GOT3 (cell line): ENCODE measurements around the gene LGALS3.
A peak's percentile ranks its signal among the peaks of the same experiment; 100 is the strongest.
"Not testable (repeated sequence)": the region's sequence is repeated elsewhere in the genome, so short reads cannot be mapped to it uniquely, and the experiment has no call there.

ENCODE experiments used
- DNase-seq: peaks from one replicate; lab custom pipeline; 2025; ENCODE audit warnings: mixed read lengths; lab: John Stamatoyannopoulos, UW

The LGALS3 gene

GRCh38 chr14:55129086-55129427 lies at the start of gene LGALS3:
Gene LGALS3 (plus strand): TSS chr14:55129252. CDS start chr14:55137374, 8,122 bp downstream.
- no peak for DNase-seq

- DNase-seq, result not testable (repeated sequence)
These were observed 49.1 kb upstream of the LGALS3 start for GRCh38 chr14:55079961-55080360.

GRCh38 chr14:55084401-55085059 lies 44.5 kb upstream of the LGALS3 start:
- no peak for DNase-seq

GRCh38 chr14:55085060-55085660 lies 43.9 kb upstream of the LGALS3 start:
- DNase-seq, result no peak

- no peak for DNase-seq
These were observed 42.1 kb upstream of the LGALS3 start for GRCh38 chr14:55086938-55087337.

GRCh38 chr14:55088356-55088755 lies 40.7 kb upstream of the LGALS3 start:
- DNase-seq, result no peak

- no peak for DNase-seq
These were observed 36.7 kb upstream of the LGALS3 start for GRCh38 chr14:55092341-55092740.

GRCh38 chr14:55094292-55095157 lies 34.5 kb upstream of the LGALS3 start:
- no peak for DNase-seq

GRCh38 chr14:55097881-55098560 lies 31.0 kb upstream of the LGALS3 start:
- no peak for DNase-seq

- DNase-seq, result no peak
These were observed 30.5 kb upstream of the LGALS3 start for GRCh38 chr14:55098561-55098898.

GRCh38 chr14:55099756-55100155 lies 29.3 kb upstream of the LGALS3 start:
- DNase-seq, result no peak

GRCh38 chr14:55101698-55102097 lies 27.4 kb upstream of the LGALS3 start:
- DNase-seq, result no peak

- DNase-seq, result peak; percentile 51
These were observed 26.9 kb upstream of the LGALS3 start for GRCh38 chr14:55102141-55102621.

- DNase-seq, result no peak
These were observed 25.9 kb upstream of the LGALS3 start for GRCh38 chr14:55103005-55103640.

- DNase-seq, result no peak
These were observed 24.8 kb upstream of the LGALS3 start for GRCh38 chr14:55103971-55104954.

- no peak for DNase-seq
These were observed 23.1 kb upstream of the LGALS3 start for GRCh38 chr14:55105991-55106390.

GRCh38 chr14:55107766-55108554 lies 21.1 kb upstream of the LGALS3 start:
- peak; percentile 22 for DNase-seq

- DNase-seq, result no peak
These were observed 19.2 kb upstream of the LGALS3 start for GRCh38 chr14:55109836-55110235.

GRCh38 chr14:55111122-55111708 lies 17.8 kb upstream of the LGALS3 start:
- DNase-seq, result no peak
